ENCODE results near the gene C19orf85.
"Not testable (repeated sequence)": the region's sequence is repeated elsewhere in the genome, so short reads cannot be mapped to it uniquely, and the experiment has no call there.

C19orf85 gene

DNA sequence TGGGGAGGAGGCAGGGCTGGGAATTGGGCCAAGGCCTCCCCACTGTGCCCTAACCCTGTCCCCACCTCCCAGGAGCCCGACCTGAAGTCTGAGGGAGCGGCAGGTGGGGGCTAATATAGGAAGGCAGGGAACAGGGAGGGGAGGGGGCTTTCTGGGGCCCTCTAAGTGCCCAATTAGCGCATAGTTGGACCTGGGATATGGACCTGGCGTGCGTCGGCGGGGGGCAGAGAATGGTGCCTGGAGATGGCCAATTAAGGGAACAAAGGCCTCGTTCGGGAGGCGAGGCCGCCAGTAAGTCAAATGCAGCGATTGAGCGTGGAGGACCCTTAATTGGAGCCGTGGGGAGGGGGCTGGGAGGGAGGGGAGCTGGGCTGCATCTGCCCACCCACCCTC is at the start of gene C19orf85:
Gene C19orf85, minus strand, starts transcription at position 90 of the 393 bp plus-strand sequence. CDS start 197 bp downstream, outside the sequence.
- no peak for FAIRE-seq

DNA sequence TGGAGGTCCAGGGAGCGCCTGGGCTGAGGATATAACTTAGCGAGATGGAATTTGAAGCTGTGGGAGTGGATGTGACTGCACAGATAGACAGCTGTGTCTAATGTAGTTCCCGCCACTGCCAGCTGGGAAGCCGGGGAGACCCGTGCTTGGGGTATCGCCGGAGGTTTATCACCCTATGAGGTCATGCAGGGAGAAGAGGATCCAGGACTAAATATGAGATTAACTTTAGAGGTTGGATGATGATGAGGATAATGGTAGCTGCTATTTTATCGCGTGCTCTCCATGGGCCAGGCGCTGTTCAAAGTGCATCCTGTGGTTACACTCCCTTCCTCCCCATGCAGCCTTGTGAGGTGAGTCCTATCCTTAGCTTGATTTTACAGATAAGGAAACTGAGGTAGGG is 43.6 kb upstream of the C19orf85 start:
- no peak for FAIRE-seq

- FAIRE-seq = no peak
Measured at GRCh38 chr19:55504981-55505380, 40.4 kb upstream of the C19orf85 start.

GRCh38 chr19:55504252-55504603 is 39.7 kb upstream of the C19orf85 start:
- no peak for FAIRE-seq

GRCh38 chr19:55503502-55504251 is 39.1 kb upstream of the C19orf85 start:
- no peak for FAIRE-seq

- no peak for FAIRE-seq
Measured at GRCh38 chr19:55503157-55503501, 38.6 kb upstream of the C19orf85 start.

DNA sequence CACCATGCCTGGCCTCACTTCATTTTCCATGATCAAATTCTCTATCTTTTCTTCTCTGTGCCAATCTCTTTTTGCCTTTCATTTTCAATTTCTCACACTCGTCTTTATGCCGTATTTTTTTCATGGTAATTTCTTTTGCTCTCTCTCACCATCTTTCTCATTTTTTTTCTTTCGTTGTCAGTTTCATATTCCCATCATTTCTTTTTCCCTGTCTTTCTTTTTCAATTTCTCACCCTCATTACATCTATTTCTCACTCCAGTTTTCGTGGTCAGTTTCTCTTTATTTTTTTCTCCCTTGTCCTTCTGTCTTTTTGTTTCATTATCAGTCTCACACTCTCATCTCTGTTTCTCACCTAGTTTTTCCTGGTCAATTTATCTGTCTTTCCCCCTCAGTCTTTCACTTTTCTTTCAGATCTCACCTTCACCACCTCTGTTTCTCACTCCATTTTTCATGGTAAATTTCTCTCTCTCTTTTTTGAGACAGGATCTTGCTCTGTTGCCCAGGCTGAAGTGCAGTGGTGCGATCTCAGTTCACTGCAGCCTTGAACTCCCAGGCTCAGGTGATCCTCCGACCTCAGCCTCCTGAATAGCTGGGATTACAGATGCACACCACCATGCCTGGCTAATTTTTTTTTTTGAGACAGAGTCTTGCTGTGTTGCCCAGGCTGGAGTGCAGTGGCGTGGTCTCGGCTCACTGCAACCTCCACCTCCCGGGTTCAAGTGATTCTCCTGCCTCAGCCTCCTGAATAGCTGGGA is 37.8 kb upstream of the C19orf85 start:
- no peak for FAIRE-seq

DNA sequence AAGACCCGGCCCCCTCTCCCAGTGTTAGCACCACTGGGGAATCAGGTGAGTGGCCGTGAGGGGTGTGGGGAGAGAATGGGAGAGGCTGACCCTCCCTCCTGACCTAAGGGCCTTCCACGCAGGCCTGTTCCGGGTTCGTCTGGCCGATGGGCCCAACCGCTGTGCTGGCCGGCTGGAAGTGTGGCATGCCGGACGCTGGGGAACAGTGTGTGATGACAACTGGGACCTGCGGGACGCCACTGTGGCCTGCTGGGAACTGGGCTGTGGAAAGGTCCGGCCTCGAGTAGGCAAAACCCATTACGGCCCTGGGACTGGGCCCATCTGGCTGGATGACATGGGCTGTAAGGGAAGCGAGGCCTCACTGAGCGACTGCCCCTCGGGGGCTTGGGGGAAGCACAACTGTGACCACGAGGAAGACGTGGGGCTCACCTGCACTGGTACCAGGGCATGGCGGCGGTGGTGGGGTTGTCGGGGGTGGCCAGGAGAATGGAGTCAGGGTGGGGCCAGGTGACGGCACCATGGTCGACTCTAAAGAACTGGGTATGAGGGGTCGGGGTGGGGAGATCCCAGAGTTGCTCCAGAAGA is 35.9 kb upstream of the C19orf85 start:
- FAIRE-seq = no peak

GRCh38 chr19:55498246-55498840 is 33.8 kb upstream of the C19orf85 start:
- no peak for FAIRE-seq

DNA sequence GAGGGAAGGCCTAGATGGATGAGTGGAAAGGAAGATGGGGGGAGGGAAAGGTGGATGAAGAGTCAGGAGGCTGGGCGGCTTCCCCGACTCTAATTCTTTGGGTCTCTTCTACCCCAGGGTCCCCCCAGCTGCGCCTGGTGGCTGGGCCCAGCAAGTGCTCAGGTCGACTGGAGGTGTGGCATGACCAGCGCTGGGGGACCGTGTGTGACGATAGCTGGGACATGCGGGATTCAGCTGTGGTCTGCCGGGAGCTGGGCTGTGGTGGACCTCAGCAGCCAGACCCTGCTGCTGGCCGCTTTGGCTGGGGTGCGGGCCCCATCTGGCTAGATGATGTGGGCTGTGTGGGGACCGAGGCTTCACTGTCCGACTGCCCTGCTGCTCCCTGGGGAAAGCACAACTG is 33.2 kb upstream of the C19orf85 start:
- FAIRE-seq = no peak

GRCh38 chr19:55496820-55497219 is 32.3 kb upstream of the C19orf85 start:
- not testable (repeated sequence) for FAIRE-seq

DNA sequence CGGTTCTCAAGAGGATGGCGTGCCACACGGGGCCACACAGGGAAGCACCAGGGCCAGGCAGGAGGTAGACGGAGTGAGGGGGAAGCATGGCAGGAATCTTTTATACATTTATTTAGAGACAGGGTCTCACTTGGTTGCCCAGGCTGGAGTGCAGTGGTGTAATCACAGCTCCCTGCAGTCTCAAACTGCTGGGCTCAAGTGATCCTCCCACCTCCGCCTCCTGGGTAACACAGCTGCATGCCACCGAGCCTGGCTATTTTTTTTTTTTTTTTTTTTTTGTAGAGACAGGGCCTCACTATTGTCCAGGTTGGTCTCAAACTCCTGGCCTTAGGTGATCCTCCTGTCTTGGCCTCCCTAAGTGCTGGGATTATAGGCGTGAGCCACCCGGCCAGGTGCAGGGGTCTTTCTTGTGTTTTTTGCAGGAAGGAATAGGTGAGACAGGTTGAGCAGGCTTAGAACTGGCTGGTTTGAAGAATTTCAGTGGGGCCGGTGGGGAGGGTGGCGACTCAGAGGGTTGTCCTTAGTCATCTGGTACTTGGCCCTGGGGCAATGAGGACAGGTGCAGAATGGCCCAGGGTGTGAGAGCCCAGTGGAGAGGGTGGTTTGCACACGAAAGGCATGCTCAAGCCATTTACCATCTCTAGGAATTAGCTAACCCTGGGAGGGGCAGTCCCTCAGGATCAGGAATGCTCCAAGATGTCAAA is 31.2 kb upstream of the C19orf85 start:
- FAIRE-seq = no peak

DNA sequence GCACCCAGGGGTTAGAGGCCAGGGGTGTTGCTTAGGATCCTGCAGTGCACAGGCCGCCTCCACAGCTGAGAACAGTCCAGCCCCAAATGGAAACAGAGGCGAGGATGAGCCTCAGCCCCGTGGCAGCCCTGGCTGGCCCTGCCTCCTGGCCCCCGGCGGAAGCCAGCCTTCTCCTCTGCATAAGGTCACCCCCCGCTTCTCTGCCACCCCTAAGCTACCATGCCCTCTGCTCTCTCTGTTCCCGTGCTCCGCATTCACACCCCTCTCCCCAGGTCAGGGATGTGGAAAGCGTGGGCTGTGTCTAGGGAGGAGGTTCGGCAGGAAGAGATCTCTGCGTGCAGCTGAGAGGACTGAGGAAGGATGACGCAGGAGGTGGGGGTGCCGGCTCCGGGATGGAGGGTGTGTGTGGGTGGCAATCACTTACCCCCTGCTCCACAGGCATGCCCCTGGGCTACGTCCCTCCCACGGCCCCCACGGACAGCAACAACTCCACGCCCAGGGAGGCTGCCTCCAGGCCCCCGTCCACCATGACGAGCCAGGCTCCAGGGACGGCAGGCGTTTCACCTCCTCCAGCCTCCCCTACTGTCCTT is 29.7 kb upstream of the C19orf85 start:
- no peak for FAIRE-seq

DNA sequence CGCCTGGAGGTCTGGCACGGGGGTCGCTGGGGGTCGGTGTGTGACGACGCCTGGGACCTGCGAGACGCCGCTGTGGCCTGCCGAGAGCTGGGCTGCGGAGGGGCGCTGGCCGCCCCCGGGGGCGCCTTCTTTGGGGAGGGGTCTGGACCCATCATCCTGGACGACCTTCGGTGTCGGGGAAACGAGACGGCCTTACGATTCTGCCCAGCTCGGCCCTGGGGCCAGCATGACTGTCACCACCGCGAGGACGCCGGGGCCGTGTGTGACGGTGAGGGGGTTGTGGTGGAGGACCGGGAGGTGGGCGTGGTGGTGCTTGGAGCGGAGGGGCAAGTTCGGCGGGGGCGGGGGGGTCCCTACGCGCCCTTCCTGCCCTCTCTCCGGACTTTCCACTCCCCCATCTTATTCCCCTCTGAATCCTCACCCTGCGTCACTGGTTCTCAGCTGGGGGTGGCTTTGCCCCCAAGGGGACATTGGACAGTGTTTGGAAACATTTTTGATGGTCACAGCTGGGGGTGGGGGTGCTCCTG is 29.2 kb upstream of the C19orf85 start:
- FAIRE-seq = no peak

- FAIRE-seq = no peak
Measured at GRCh38 chr19:55493052-55493644, 28.6 kb upstream of the C19orf85 start.

- no peak for FAIRE-seq
Measured at GRCh38 chr19:55492362-55492944, 27.9 kb upstream of the C19orf85 start.

DNA sequence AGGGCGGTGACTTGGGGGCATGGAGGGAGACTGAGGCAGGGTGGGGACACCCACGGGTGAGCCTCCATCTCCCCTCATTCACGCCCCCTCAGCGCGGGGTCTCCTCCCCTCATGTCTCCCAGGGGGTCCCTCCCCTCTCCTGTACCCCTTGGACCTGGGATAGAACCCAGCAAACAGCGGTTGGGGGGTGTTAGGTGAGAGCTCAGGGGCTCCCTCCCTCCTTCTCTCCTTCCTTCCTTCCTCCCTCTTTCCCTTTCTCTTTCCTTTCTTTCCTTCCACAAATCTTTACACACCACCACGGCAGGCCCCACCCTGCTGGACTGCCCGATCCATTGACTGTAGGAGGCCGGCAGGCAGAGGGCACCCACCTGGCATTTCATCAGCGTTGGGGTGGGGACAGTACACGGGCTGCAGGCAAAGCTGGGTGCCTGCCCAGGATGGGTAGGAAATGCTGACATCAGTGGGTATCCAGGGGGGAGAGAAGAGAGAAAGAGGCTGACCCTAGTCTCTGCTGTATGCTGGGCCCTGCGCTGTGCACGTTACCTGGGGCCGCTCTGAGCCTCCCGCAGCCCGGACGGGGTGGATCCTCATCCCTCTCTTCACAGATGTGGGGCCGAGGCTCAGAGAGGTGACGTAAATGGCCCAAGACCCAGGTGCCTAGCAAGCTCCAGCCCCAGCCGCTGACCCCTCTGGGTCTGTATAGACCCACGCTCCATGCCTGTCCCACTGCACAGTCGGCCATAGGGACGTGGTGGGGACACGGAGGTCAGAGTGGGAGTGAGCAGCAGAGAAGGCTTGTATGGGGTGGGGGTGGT is 27.2 kb upstream of the C19orf85 start:
- FAIRE-seq = no peak

DNA sequence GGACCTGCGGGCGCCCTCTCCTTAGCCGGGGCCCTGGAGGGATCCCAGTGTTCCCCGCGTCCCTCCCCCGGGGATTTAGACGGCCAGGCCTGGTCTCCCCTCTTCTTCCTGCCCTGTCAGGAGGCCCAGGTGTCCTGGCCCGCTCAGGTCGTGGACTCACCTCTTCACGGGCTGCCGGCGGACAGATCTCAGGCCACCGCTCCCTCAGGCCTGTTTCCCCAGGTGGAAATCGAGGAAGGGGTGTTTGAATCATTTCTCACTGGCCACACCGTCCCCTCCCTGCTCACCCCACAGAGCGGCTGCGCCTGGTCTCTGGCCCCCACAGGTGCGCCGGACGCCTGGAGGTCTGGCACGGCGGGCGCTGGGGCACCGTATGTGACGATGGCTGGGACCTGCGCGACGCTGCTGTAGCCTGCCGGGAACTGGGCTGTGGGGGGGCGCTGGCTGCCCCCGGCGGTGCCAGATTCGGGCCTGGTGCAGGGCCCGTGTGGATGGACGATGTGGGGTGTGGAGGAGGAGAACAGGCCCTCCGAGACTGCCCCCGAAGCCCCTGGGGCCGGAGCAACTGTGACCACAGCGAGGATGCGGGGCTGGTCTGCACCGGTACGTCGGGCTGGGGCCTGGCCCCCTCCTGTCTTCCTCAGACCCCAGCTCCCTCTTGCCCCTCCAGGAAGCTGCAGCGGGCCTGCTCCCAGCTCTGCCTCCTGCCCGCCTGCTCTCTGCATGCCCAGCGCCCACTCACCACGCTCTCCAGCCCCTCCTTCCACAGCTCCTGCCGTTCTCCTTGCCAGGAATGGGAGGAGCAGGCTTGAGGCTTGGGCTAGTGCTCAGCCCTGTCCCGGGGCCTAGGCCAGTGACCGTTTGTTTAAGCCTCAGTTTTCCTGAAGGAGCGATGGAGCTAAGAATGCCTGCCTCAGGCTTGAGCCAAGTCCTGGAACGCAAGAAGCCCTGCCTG is 26.2 kb upstream of the C19orf85 start:
- FAIRE-seq = no peak

GRCh38 chr19:55489711-55490477 is 25.3 kb upstream of the C19orf85 start:
- FAIRE-seq = no peak

Measured in islet of Langerhans (tissue), 1 donor.